HCT116 (cell line): ENCODE results near the gene SCARB1. TPM values are rescaled to one million over a fixed set of nuclear protein-coding genes. Genes with fewer than 3 reads are reported as not detected.

ENCODE experiments used
- ATAC-seq: fragments of 200-7000 bp; cut with Tn5 transposase; 2 replicates; pipeline ENCODE4 v1.9.1; 2020; ENCODE audit warnings: mild to moderate bottlenecking, moderate library complexity
- BruUV-seq: library from RNA; stranded (reverse); fragments of 400-500 nt; replicated peaks from 2 replicates; lab custom pipeline; 2021; lab: Mats Ljungman, UMichigan
- CTCF ChIA-PET: fragments of 300-600 bp; sonication (Branson Sonifier 250); formaldehyde crosslinking; loops from one replicate; lab custom pipeline; 2021; ENCODE audit warnings: antibody characterized with exemption; lab: Charles Lee
- POLR2A ChIA-PET: fragments of 300-600, 350-600 bp; sonication (Branson Sonifier 250); formaldehyde crosslinking; loops from one replicate; lab custom pipeline; 2021; ENCODE audit warnings: antibody characterized with exemption; lab: Charles Lee
- RAD21 ChIA-PET, 2 experiments: fragments of 300-600 bp; sonication (Branson Sonifier 250); formaldehyde crosslinking; loops; one replicate each; lab custom pipeline; 2023; ENCODE audit warnings: low total read pairs in 2 of 2; ENCODE audit not compliant: uncharacterized antibody in 2 of 2, unreplicated experiment in 2 of 2, low non-redundant PET in 1 of 2; lab: Charles Lee
- DNase-seq: peaks from one replicate; pipeline ENCODE4 v3.0.0-alpha.2; 2010; ENCODE audit warnings: low read depth, low spot score
- H2AFZ ChIP-seq: fragments of 200-600 bp; shearing (Covaris generic), sonication (generic); 2 replicates; pipeline ENCODE4 v1.6.1; 2017; ENCODE audit warnings: low read depth, mixed run types, mixed read lengths, antibody characterized with exemption, low read length; ENCODE audit not compliant: poor library complexity, severe bottlenecking
- H3K27ac ChIP-seq: 2 replicates; pipeline ENCODE4 v1.5.1; 2012; ENCODE audit warnings: low read depth, low read length
- H3K27me3 ChIP-seq: fragments of 200-600 bp; sonication (generic); 2 replicates; pipeline ENCODE4 v1.6.1; 2016; ENCODE audit warnings: mixed run types, low read length, mixed read lengths; ENCODE audit not compliant: insufficient read depth
- H3K36me3 ChIP-seq, 2 experiments: fragments of 200-500 bp in 1 of 2; fragments of 200-600 bp in 1 of 2; sonication (Bioruptor generic) in 1 of 2; sonication (generic) in 1 of 2; 2 replicates each; pipeline versions ENCODE4 v1.5.1 to v1.6.1; 2014 to 2016; ENCODE audit warnings: low read length in 2 of 2, inconsistent platforms in 1 of 2, mixed read lengths in 1 of 2, mixed run types in 1 of 2; ENCODE audit not compliant: insufficient read depth in 2 of 2, control insufficient read depth in 1 of 2
- H3K4me1 ChIP-seq, 2 experiments: fragments of 200-600 bp in 1 of 2; sonication (generic) in 1 of 2; 2 replicates each; pipeline versions ENCODE4 v1.5.1 to v1.6.1; 2012 to 2017; ENCODE audit warnings: low read length in 2 of 2, inconsistent platforms in 1 of 2, mild to moderate bottlenecking in 1 of 2, mixed read lengths in 1 of 2, mixed run types in 1 of 2, moderate library complexity in 1 of 2; ENCODE audit not compliant: insufficient read depth in 2 of 2, control insufficient read depth in 1 of 2
- H3K4me2 ChIP-seq: fragments of 200-600 bp; sonication (generic); 2 replicates; pipeline ENCODE4 v1.6.1; 2017; ENCODE audit warnings: mixed run types, low read length, mixed read lengths
- H3K4me3 ChIP-seq, 2 experiments: fragments of 200-600 bp in 1 of 2; sonication (generic) in 1 of 2; replicated peaks in 1 of 2; 2 replicates each; pipeline ENCODE4 v1.5.1; 2011 to 2016; ENCODE audit warnings: low read length in 2 of 2, control low read depth in 1 of 2, low read depth in 1 of 2, mild to moderate bottlenecking in 1 of 2, mixed read lengths in 1 of 2, mixed run types in 1 of 2
- H3K79me2 ChIP-seq: fragments of 200-600 bp; sonication (generic); 2 replicates; pipeline ENCODE4 v1.6.1; 2017; ENCODE audit warnings: mild to moderate bottlenecking, mixed run types, low read length, moderate library complexity, mixed read lengths; ENCODE audit not compliant: insufficient read depth
- H3K9ac ChIP-seq: fragments of 200-600 bp; sonication (generic); 2 replicates; pipeline ENCODE4 v1.6.1; 2016; ENCODE audit warnings: low read length, mixed read lengths
- H3K9me2 ChIP-seq: fragments of 200-600 bp; sonication (generic), shearing (Covaris generic); 2 replicates; pipeline ENCODE4 v1.6.1; 2017; ENCODE audit warnings: mixed run types, mild to moderate bottlenecking, moderate library complexity; ENCODE audit not compliant: insufficient read depth
- H3K9me3 ChIP-seq, 2 experiments: fragments of 200-500 bp in 1 of 2; fragments of 200-600 bp in 1 of 2; sonication (Bioruptor generic) in 1 of 2; sonication (generic) in 1 of 2; 2 replicates each; pipeline ENCODE4 v1.6.1; 2014 to 2017; ENCODE audit warnings: low read length in 2 of 2, mixed read lengths in 2 of 2, inconsistent platforms in 1 of 2, low read depth in 1 of 2, mild to moderate bottlenecking in 1 of 2, mixed run types in 1 of 2, moderate library complexity in 1 of 2; ENCODE audit not compliant: control insufficient read depth in 1 of 2, insufficient read depth in 1 of 2
- H4K20me1 ChIP-seq: fragments of 200-600 bp; sonication (generic), shearing (Covaris generic); 2 replicates; pipeline ENCODE4 v1.6.1; 2017; ENCODE audit warnings: mixed run types, mild to moderate bottlenecking, moderate library complexity; ENCODE audit not compliant: insufficient read depth
- ATF3 ChIP-seq: IDR thresholded peaks from 2 replicates; pipeline ENCODE4 v1.6.1; 2012
- EGR1 ChIP-seq: IDR thresholded peaks from 2 replicates; pipeline ENCODE4 v1.6.1; 2012; ENCODE audit warnings: low read depth
- ELF1 ChIP-seq: IDR thresholded peaks from 2 replicates; pipeline ENCODE4 v1.6.1; 2012; ENCODE audit warnings: low read depth, borderline replicate concordance
- FOSL1 ChIP-seq: IDR thresholded peaks from 2 replicates; pipeline ENCODE4 v1.6.1; 2012; ENCODE audit warnings: low read depth
- MAX ChIP-seq: IDR thresholded peaks from 2 replicates; pipeline ENCODE4 v1.6.1; 2012
- POLR2A ChIP-seq: IDR thresholded peaks from 2 replicates; pipeline ENCODE4 v1.7.0; 2011; ENCODE audit warnings: borderline replicate concordance; ENCODE audit not compliant: insufficient read depth, insufficient read length; ENCODE audit errors: extremely low read depth
- SRF ChIP-seq: IDR thresholded peaks from 2 replicates; pipeline ENCODE4 v1.6.1; 2012; ENCODE audit warnings: low read depth
- TCF7L2 ChIP-seq: IDR thresholded peaks from 2 replicates; pipeline ENCODE4 v1.7.0; 2011; ENCODE audit warnings: borderline replicate concordance, inconsistent platforms; ENCODE audit not compliant: insufficient read depth, insufficient read length; ENCODE audit errors: extremely low read depth
- YY1 ChIP-seq: IDR thresholded peaks from 2 replicates; pipeline ENCODE4 v1.6.1; 2011; ENCODE audit warnings: low read length, low read depth, moderate library complexity, mild to moderate bottlenecking; ENCODE audit not compliant: insufficient replicate concordance; ENCODE audit errors: extremely low read depth
- ZNF274 ChIP-seq: fragments of 200-500 bp; sonication (Bioruptor generic); IDR thresholded peaks from 2 replicates; pipeline ENCODE4 v1.6.1; 2014; ENCODE audit warnings: mild to moderate bottlenecking, low read depth, low read length, inconsistent platforms
- intact Hi-C: fragments of 100-400 bp; cut with micrococcal nuclease; formaldehyde crosslinking; loops from 2 replicates; pipeline ENCODE4 v1.10.0; 2022
- total RNA-seq: library from RNA; stranded (reverse); gene quantifications from one replicate; pipeline ENCODE4 v1.2.1, GENCODE V29; 2021; ENCODE audit not compliant: unreplicated experiment
- TF ChIP-seq, protein P1 (sequence below), 3 experiments: fragments of 200-600 bp in 1 of 3; sonication (generic) in 1 of 3; IDR thresholded peaks in 2 of 3; conservative IDR thresholded peaks in 1 of 3; 2 replicates each; pipeline ENCODE4 v1.5.1; 2012 to 2017; ENCODE audit warnings: low read depth in 2 of 3, low read length in 2 of 3, antibody characterized with exemption in 1 of 3, borderline replicate concordance in 1 of 3, control low read depth in 1 of 3, mild to moderate bottlenecking in 1 of 3, mixed read lengths in 1 of 3, mixed run types in 1 of 3, moderate library complexity in 1 of 3; ENCODE audit not compliant: insufficient read depth in 1 of 3
- TF ChIP-seq, protein P2 (sequence below): IDR thresholded peaks from 2 replicates; pipeline ENCODE4 v1.6.1; 2011; ENCODE audit warnings: mild to moderate bottlenecking, low read length, moderate library complexity; ENCODE audit not compliant: insufficient replicate concordance; ENCODE audit errors: extremely low read depth

The SCARB1 gene
- total RNA-seq, 1 experiment from 2014 or later, result 95.5 TPM

DNA sequence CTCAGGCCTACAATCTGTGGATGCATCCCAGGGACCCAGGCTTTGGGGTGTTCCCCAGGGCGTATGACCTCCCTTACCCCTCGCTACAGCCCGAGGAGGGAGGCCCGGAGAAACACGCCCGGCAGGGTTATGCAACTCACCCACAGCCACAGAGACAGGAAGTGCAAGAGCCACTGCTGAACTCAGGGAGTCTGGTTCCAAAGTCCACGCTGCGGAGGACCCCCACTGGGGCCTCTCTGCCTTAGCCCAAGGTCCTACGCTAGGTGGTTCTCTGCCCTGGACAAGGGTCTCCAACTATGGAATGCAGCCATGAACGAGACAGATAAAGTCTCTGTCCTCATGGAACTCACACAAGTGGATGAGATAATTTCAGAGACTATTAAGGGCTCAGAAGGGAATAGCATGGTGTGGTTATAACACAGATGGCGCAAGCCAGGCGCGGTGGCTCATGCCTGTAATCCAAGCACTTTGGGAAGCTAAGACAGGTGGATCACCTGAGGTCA, 11.3 kb downstream of the SCARB1 start:
- no peak for DNase-seq
- Histone ChIP-seq H3K27me3 (no peaks in the 10 kb centered on the region), H3K9me3 (no peaks in the 10 kb centered on the region), H3K9ac (no peak overlapping the region), H2AFZ (no peak overlapping the region), H3K9me2 (no peaks in the 10 kb centered on the region), H4K20me1 (no peaks in the 10 kb centered on the region), H3K79me2 (peaks cover 70% of the 10 kb centered on the region), H3K4me1 (no peaks in the 10 kb centered on the region; a peak in 1 of 4 replicates), H3K4me2 (no peak overlapping the region), H3K4me3 (no peak overlapping the region), H3K27ac (no peak overlapping the region), H3K36me3 (peaks cover 0 to 4% of the 10 kb centered on the region in 2 experiments; a peak in 2 of 4 replicates)
- ChIA-PET RAD21 (no interaction called here), CTCF (no interaction called here), POLR2A (no interaction called here)
- BruUV-seq, result no TSS peak
- ATAC-seq, result no peak
- no peak for TF ChIP-seq ELF1
- no peak for TF ChIP-seq POLR2A
- TF ChIP-seq, protein P1, sequence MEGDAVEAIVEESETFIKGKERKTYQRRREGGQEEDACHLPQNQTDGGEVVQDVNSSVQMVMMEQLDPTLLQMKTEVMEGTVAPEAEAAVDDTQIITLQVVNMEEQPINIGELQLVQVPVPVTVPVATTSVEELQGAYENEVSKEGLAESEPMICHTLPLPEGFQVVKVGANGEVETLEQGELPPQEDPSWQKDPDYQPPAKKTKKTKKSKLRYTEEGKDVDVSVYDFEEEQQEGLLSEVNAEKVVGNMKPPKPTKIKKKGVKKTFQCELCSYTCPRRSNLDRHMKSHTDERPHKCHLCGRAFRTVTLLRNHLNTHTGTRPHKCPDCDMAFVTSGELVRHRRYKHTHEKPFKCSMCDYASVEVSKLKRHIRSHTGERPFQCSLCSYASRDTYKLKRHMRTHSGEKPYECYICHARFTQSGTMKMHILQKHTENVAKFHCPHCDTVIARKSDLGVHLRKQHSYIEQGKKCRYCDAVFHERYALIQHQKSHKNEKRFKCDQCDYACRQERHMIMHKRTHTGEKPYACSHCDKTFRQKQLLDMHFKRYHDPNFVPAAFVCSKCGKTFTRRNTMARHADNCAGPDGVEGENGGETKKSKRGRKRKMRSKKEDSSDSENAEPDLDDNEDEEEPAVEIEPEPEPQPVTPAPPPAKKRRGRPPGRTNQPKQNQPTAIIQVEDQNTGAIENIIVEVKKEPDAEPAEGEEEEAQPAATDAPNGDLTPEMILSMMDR (IDR thresholded peaks at IDR 0.05 in 2 of 3, conservative IDR thresholded peaks at IDR 0.05 in 1 of 3; ENCODE audit: borderline replicate concordance in 1 of 3, insufficient read depth in 1 of 3, low read depth in 2 of 3, low read length in 2 of 3), result no peak
- no peak for TF ChIP-seq TCF7L2
- no peak for TF ChIP-seq FOSL1
- TF ChIP-seq SRF, result no peak
- TF ChIP-seq MAX, result no peak
- no peak for TF ChIP-seq ZNF274
- TF ChIP-seq ATF3, result no peak
- TF ChIP-seq EGR1, result no peak
- TF ChIP-seq, protein P2, sequence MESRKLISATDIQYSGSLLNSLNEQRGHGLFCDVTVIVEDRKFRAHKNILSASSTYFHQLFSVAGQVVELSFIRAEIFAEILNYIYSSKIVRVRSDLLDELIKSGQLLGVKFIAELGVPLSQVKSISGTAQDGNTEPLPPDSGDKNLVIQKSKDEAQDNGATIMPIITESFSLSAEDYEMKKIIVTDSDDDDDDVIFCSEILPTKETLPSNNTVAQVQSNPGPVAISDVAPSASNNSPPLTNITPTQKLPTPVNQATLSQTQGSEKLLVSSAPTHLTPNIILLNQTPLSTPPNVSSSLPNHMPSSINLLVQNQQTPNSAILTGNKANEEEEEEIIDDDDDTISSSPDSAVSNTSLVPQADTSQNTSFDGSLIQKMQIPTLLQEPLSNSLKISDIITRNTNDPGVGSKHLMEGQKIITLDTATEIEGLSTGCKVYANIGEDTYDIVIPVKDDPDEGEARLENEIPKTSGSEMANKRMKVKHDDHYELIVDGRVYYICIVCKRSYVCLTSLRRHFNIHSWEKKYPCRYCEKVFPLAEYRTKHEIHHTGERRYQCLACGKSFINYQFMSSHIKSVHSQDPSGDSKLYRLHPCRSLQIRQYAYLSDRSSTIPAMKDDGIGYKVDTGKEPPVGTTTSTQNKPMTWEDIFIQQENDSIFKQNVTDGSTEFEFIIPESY, result no peak
- TF ChIP-seq YY1, result no peak
- intact Hi-C loops, result no loop called here
